C1 segment of cervical spinal cord (tissue), 14 donors: ENCODE measurements around the gene SH2D4B.
A peak's percentile ranks its signal among the peaks of the same experiment; 100 is the strongest.

Experiments used
- DNase-seq, 14 donors: peaks; one replicate each; lab custom pipeline; 2025; lab: John Stamatoyannopoulos, UW

SH2D4B gene

DNA sequence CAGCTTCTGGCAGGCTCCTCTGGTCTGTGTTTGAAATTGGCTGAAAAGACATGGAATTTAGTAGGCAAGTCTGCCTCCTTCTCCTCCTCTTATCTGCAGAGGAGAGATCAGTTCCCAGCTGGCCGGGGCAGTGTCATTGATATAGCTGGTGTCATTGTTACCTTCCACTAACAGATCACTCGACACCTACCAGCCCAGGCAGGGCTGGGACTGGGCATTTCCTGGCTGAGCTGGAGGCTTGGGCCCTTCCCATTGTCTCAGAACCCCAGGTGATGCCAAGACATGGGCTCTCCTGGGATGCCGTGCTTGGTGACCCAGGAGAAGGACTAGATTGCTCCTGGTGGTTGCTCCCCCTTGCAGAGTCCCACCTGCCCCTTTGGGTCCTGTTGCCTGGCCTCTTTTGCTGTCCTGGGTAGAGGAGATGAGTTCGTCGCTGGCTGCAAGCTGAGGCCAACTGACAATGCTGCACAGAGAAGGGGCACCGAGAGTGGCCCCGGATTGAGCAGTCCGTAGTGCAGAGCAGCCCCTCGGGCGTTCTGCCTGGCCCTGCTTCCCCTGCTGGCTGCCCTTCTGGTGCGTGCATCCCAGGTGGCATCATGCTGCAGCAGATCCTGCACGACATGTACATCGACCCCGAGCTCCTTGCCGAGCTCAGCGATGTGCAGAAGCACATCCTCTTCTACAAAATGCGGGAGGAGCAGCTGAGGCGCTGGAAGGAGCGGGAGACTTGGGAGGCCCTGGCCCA lies at the start of gene SH2D4B:
Gene SH2D4B (plus strand): TSS at position 167 of the 745 bp plus-strand sequence. CDS start 430 bp downstream, at position 597.
- no peak for DNase-seq

DNA sequence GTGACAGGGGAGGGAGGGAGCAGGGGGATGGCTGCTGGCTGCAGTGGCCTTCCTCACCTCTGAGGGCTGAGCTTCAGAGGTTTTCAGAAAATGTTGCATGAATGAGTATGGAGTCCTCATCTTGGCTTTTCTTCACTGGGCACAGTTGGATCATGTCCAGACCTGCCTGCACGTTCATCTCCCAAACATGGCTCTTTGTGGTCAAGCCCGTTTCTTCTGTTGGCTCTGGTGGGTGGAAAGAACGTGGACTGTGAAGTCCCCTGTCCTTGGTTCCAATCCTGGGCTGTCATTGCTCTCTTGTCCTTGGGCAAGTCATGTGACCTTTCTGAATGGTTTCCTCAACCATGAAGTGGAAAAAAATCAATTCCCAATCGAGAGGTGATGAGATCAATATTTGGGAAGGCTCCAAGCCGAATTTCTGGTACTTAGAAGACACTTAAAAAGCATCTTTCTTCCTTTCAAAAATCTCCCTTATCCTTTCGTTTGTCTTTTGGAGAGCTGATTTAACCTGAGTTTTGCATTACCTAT lies 49.1 kb upstream of the SH2D4B start:
- DNase-seq: no peak

DNA sequence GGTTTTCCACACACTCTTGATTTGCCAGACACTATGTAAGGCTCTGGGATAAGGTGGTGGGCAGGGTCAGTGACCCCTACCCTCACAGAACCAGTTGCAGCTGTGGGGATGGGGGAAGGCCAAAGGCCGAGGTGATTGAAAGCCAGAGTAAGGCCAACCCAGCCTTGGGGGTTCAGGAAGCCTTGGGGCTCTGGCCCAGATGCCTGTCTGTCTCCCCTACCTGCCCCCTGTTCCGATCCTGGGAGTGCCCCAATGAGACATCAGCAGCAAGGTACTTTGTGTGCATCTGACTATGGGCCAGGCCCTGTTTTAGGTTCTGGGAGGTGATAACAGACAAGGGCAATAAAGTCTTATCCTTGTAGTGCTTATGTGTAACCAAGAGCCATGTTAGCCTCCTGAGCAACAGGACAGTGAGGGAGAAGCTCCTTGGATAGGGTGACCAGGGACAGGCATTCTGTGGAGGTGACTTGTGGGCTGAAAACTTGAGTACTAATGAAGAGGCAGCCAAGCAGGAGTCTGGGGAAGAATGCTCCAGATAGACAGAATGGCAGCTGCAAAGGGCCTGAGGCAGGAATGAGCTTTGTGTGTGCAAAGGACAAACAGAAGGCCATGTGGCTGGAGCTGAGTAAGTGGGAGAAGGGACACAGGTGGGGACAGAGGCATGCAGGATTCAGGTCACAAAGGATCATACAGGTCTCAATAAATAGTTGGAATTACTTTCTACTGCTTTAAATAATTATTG lies 48.2 kb upstream of the SH2D4B start:
- no peak for DNase-seq

DNA sequence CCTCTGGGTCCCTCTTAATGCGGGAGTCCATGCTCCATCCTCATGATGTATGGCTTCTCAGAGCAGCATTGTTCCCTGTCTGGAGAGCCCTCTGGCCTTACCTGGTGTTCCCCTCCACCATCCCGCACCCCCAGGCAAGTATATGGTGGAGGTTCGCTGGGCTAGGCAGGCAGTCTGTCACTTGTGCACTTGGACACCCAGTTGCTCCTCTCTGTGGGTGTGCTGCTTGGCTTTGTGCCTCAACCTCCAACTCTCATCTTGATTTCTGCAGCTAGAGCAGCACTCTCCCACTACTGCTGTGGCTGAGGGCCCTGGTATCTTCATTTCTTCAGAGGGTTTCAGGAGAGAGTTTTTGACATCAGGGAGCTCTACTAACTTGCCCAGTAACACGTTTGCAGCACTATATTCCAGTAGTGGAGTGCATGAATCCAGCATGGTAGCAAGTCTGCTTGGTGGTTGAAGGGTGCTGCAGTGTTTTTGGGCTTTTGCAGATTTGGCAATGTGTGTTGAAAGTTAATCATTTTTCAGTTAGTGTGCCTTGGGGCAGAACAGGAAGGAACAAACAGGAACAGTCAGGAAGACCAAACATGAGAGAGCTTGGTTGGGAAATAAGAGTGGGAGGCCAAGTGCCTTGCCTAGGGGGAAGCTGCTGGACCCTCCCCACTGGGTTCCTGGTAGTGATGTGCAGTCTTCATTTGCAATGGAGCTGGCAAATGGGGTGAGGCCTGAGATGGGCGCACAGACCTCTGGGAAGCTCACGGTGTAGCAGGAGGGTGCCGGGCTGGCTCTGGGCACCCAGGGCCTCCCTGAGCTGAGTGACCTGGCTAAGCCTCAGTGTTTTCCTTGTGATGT lies 46.2 kb upstream of the SH2D4B start:
- DNase-seq: peak in 1 of 14 donors; percentile 71

DNA sequence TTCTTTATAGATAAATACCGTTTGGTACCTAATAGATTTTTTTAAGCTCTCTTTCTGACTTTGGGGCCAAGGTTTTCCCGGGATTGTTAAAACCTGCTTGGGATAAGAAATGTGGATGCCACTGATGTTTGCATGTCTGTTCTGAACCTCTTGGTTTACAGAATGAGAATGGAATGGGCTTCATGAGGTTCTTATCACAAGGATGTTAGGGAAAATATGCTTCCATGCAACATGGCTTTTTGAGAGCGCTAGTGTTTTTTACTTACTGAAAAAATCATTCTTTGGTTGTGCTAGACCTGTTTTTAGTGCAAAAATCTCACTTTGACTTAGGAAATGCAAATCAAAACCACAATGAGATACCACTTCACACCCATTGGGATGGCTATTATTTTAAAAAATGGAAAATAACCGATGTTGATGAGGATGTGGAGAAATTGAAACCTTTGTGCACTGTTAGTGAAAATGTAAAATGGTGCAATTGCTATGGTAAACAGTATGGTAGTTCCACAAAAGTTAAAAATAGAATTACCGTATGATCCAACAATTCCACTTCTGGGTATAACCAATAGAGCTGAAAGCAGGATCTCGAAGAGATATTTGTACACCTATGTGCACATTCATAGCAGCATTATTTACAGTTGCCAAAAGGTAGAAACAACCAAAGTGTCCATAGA lies 44.7 kb upstream of the SH2D4B start:
- no peak for DNase-seq

DNA sequence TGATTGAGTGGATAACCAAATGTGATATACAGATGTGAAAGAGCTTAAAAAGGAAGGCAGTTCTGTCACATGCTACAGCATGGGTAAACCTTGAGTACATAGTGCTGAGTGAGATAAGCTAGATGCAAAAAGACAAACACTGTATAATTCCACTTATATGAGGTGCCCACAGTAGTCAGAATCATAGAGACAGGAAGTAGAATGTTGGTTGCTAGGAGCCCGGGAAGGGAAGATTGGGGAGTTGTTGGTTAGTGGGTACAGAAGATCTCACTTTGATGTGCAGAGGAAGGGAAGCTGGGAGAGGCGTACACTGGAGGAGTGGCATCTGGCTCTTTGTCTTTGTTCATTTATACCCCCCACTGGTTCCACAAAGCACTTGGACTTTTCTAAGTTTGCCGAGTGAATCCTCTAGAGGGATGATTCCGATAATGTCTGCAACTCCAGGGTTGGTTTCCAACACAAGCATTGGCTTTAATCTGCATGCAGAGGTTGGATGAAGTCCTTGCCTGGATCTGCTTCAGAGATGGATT lies 44.1 kb upstream of the SH2D4B start:
- no peak for DNase-seq

DNA sequence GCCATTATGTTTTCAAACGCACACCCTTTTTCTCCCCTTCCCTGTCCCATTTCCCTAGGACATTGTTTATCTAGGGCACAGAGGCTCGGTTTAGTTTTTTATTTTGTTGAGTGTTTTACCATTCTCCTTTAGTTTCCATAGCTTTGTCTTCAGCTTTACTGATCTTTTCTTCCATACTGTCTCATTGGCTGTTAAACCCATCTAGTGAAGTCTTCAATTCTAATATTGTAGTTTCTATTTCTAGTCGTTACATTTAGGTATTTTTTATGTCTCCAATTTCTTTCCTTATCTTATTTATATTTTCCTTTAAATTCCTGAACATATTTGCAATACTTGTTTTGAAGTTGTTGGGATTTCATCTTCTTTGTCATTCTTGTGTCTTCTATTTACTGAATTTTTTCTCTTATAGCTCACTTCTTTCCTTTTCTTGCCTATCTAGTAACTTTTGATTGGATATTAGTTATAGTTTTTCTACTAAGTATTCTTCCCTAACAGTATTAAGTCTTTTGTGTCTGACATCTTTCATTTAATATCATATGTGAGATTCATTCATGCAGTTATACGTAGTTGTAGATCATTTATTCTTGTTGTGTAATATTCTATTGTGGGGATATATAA lies 41.0 kb upstream of the SH2D4B start:
- no peak for DNase-seq

DNA sequence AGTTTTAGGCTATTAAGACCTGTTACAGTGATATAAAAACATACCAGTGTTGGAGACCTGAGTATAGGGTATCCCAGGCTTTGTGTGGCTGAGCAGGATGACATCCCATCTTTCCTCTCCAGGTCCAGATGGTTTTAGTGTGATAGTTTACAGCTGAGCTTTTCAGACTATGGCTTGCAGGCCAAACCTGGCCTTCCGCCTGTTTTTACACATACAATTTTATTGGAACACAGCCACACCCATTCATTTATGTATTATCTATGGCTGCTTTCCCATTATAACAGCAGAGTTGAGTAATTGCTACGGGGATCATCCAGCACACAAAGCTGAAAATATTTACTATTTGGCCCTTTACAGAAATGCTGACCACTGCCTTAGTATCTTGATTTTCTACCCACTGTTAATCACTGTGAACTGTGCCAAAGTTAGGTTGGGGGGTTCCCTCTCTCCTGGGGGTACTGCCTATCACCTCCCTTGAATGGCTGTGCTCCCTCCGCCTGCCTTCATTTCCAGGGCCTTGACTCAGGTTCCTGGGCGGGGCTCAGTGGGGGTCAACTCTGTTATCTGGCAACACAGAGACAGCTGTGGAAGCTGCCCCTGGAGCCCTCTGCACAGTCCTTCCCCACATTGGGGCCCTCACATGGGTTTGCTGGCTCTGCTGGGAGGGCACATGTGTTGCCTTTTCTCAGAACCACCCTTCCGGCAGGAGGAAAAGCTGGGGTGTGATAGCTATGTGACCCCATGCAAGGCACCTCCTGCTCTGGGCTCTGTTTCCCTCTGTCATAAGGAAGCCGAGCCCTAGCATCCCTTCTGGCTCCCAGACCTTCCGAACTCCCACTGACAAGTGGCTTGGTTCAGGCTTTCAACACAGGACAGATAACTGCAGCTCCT lies 40.3 kb upstream of the SH2D4B start:
- no peak for DNase-seq

DNA sequence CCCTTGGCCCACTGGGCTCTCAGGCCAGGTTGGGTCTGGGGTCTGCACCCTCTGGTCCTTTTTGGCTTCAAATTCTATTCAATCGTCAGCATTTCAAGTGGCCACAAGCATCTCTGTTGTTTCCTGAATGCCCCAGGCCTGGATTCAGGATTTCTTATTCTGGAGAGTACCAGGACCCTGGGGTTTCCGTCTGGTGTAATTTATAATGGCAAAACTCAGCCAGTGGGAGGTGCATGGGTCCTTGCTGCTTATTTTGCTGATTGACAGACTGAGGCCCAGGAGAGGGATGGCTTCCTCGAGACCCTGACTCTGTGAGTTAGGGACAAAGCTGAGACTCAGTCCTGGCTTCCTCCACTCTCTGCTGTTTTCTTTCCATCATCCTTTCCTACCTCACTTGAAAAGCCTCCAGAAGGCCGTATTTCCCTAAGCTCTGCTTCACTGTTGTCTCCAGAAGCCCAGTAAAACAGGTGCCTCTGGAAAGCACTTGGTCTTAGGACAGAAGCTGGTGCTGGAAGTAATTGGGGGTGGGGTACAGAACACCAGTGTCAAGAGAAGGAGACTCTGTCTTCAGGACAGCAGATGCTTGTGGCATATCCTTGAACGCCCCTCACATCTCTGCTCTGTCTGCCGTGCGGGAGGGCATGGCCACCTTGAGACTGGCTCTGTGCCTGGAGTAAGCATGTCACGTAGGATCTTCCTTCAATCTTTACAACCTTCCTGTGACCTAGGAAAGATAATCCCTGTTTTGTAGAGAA lies 39.4 kb upstream of the SH2D4B start:
- DNase-seq: no peak

DNA sequence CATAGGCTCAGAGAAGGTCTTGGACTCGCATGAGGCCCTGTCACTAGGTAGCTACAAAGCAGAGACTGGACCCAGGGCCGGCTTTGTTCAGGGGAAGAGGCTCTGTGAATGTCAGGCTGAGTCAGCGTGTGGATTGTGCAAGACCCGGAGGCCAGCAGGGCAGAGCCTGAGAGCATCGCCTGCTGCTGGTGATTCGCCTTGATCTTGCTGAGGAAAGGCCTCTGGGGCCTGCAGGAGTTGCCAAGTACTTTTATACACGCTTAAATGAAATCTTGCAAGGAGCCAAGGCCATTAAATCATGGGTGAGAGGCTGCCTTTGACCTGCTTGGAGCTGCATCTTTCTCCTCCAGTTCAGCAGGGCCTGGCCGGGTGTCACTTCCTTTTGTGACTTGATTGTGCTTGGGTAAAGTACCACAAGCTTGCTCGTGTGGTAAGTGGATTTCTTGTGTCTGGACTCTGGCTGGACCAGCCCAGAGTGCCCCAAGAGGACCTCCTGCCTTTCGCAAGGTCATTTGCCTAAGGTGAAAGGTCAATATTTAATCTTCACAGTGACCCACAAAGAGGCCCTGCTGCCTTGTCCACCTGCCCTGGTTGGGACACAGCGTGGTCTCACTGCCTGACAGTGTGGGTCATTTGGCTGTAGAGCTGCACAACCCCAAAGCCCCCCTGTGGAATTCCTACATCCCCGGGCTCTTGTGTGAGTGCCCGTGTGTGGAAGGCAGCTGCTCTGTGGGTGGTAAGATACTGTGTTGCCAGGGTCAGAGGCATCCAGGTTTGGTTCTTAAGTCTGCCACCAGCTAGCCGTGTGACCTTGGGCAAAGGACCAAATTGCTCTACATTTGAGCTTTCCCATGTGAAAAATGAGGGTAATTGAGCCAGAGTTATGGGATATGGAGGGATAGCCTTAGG lies 38.6 kb upstream of the SH2D4B start:
- peak in 11 of 14 donors; percentile 24 to 88 (median 63) for DNase-seq

DNA sequence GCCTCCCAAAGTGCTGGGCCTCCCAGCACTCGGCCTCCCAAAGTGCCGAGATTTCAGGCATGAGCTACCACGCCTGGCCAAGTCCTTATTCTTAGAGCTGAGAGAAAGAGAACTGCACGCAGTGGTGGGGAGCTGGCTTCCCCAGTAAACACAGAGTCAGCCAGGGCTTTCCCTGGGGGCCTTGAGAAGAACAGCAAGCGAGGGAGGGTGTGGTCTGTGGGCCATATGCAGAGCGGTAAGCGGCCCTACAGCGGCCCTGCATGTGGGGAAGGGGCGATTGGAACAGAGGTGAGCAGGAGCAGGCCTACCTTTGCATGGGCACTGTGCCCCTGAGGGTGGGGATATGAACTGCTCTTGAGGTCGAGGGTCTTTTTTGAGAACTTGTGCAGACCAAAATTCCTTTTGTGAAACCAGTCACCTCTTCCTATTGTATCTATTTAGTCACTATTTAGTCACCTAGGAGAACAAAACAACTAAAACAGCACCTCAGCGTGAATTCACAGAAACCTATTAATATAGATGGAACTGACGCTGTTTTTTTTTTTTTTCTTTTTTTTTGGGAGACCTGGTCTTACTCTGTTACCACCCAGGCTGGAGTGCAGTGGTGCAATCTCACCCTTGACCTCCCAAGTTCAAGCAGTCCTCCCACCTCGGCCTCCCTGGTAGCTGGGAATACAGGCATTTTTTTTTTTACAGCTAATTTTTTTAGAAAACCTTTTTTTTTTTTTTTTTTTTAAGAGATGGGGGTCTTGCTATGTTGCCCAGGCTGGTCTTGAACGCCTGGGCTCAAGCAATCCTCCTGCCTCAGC lies 36.9 kb upstream of the SH2D4B start:
- no peak for DNase-seq

DNA sequence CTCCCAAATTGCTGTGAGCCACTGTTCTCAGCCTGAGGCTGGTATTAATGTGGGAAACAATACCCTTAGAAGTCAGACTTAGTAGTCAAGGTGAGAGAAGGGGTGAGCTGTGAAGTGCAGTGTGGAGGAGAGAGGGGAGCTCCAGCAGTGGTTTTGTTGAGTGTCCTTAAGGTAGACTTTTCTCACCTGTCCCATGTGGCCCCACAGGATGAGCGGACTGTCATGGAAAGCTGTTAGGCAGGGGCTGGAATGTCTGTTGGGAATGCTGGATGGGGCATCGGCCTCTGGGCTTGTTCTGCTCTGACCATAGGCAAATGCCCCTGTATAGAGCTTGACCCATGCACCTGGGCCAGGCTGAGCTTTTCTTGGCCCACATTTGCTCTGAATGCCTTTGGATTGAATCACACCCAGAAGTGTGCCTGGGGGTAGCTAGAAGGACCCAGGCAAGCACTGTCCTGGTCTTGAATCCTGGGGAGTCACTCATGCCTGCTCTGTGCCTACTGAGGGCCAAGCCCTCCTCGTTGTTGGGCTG lies 36.3 kb upstream of the SH2D4B start:
- no peak for DNase-seq

DNA sequence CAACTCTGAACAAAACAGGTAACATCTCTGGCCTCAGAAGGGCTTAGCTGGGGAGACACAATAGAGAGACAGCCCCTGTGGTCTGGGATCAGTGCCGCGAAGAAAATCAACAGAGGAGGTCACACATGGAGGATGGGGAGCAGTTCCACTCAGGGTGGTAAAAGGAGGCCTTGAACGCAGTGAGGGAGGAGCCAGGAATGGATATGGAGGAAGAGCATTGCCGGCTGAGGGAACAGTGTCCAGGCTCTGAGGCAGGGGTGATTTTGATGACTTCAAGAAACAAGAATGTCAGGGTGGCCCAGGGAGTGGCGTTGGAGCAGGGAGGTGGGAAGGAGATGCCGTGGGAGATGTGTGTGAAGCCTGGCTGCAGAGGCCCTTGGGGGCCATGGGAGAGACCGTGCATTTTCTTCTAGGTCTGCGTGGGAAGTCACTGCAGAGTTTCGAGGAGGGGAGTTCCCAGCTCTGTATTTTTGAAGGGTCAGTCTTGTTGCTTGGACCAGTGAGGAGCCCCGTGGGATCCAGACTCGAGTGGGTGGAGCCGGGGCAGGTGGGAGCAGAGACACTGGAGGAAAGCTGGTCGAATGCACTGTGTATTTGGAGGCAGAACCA lies 35.7 kb upstream of the SH2D4B start:
- DNase-seq: no peak

DNA sequence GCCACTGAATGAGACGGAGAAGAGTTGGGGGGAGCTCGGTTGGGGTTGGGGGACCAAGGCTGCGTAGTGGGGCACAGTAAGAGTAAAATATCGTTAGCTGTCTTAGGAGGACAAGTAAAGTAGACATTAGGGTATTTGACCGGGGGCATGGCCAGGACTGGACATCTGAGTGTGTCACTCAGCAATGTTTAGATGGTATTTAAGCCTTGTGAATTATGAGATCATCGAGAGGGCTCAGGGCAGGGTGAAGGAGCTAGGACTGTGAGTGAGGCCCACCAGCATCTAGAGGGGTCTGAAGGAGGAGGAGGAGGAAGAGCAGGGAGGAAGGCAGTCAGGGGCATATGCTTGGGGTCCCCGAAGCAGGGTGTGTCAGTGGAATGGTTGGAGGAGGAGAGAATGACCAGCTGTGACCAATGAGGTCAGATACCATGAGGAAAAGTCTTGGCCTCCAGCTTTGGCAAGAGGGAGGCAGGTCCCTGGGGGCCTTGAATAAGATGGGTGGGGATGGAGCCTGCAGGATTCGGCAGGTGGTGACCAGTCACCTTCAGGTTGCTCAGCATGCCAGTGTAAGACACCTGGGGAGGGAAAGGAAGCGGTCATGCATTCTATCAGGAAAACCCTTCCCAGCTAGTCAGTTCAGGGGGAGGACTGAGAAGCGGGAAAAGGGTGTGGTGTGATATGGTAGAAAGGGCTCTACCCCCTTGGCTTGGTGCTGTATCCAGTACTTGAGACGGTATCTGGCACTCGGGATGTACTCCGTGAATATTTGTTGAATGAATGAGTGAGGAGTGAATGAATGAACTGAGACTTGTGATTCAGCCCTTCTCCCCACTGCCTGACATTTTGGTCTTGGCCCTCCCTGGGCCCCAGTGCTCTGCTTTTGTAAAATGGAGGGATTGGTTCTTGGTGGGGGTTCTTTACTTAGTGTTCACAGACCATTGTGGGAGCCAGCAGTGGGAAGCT lies 34.8 kb upstream of the SH2D4B start:
- DNase-seq: no peak

DNA sequence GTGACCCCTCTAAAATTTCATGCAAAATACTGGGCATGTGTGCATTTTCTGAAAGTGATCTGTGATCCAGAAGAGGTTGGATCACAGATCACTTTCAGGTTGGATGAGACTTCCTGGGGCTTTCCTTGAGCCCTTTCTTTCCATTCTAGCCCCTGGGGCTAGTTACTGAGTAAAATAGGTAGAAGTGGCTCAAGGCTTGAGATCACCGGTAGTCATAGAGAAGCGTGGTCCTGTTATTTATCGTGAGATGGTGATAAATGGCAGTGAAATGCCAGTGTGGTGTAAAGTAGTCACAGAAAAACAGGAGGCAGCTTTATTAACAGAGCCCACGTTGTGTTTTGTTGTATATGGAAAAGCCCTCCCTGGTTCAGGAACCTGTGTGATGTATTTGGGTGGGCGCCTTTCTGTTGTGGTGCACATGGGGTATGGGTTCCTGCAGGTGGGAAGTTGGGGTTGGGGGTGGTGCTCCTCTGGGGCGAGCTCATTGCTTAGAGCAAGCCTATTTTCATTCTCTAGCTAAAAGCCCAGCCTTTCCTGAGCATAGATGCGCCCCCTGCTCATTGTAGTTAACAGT lies 34.0 kb upstream of the SH2D4B start:
- no peak for DNase-seq
